LHCN-M2 (cell line): ENCODE data around the gene FABP2. TPM values are rescaled to one million over a fixed set of nuclear protein-coding genes. Genes with fewer than 3 reads are reported as not detected.
"Not testable (repeated sequence)": the region's sequence is repeated elsewhere in the genome, so short reads cannot be mapped to it uniquely, and the experiment has no call there.

Experiments used
- DNase-seq: peaks from one replicate; pipeline ENCODE4 v3.0.0-alpha.2; 2012; ENCODE audit warnings: low read depth
- total RNA-seq: library from RNA; depleted of rRNA; stranded (reverse); fragments of >200 nt; gene quantifications from 2 replicates; pipeline ENCODE4 v1.2.3, GENCODE V29; 2014

FABP2 gene
- total RNA-seq, 1 experiment from 2014 or later = not detected

DNA sequence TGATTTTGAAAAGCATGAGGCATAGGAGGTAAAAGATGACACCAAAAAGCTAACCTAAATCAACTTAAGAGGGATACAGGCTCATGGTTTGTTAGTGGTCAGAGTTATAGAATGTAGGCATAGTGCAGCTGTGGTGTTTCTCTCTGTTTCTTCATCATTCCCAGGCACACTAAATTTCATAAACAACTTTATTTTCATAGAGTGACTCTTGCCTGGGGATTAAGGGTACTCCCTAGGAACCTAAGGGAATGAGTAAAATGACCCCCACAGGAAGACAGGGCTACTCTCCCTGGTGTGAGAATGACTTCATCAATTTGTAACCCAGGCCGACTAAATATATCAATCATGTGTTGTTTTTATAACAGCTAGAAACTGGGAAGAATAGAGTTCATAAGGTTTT lies 11.1 kb downstream of the FABP2 start:
- peak; percentile 77 for DNase-seq

GRCh38 chr4:119307606-119308005 lies 14.3 kb downstream of the FABP2 start:
- no peak for DNase-seq

DNA sequence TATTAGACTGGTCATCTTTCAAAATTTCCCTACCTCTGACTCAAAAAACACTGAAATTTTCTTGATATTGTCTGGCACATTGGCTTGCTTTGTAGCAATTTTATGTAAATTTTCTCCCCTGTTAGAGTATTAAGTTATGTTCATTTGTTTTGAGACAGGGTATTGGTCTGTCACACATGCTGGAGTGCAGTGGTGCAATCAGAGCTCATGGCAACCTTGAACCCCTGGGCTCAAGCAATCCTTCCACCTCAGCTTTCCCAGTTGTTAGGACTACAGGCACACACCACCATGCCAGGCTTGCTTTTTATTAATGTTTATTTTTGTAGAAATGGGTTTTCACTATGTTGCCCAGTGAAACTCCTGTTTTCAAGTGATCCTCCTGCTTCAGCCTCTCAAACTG lies 17.5 kb downstream of the FABP2 start:
- no peak for DNase-seq

- no peak for DNase-seq
These were observed 18.2 kb downstream of the FABP2 start for GRCh38 chr4:119303587-119304305.

DNA sequence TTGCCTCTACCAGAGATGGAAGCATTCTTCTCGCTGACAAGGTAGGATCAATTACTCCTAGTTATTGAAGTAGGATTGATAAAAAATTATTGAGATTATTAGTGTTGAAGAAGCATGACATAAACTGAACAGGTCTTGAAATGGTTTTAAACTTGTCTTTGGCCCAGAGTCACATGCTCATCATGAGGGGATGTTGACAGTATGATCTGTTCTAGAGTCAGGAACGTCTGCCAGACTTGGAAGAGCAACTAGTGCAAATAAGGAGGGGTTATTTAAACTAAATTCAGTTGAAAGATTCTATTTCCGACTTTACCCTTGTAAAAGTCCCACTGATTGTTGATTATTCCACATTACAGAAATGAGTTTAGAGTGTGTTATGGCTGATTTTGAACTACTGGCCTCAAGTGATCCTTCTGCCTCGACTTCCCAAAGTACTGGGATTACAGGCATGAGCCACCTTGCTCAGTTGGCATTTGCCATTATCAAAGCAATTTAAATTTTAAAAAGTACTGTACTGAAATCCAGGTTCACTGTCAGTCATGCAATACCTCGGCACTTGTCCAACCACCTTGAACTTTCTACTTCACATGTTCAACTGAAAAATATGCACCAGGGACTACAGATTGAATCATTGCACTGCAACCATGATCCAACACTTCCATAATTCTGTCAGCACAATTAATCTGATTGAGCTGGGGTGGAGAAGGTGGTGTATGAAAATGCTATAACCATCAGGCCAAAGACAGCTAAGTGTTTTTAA lies 19.7 kb downstream of the FABP2 start:
- DNase-seq = no peak

GRCh38 chr4:119300101-119300978 lies 21.6 kb downstream of the FABP2 start:
- peak; percentile 92 for DNase-seq

DNA sequence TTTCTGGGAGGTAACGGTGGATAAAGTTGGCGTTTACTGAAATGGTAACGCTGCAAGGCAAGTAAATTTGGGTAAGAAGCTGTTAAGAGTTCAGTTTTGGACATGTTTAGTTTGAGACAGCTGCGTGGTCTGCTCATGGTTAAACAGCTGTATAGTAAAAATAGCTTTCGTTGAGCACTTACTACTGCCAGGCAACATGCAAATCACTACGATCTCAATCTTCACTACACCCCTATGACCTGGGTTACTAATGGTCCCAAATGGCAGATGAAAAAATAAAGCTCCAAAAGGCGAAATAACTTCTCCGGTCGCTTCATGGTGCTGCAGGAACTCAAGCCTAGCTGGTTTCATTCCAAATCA lies 22.2 kb downstream of the FABP2 start:
- peak; percentile 56 for DNase-seq

DNA sequence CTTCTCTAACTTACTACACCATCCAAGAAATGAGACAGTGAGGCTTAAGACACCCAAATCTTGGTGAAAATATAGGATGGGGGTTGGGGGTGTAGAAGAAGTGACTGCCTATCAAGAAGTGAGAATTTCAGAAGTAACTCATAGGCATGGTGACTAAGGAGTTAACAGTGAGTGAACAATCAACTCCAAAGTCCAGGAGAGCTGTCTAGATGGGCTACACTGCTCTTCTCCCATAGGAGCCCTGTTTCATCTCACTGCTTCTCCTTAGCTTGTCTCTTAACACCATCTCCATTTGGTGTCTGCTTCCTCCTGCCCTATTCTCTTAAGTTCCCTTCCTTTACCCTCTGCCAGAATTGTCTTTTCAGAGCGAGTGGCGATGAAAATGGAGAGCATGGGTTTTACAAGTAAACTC lies 22.7 kb downstream of the FABP2 start:
- peak; percentile 24 for DNase-seq

GRCh38 chr4:119297795-119298194 lies 24.1 kb downstream of the FABP2 start:
- DNase-seq = no peak

GRCh38 chr4:119296356-119296755 lies 25.6 kb downstream of the FABP2 start:
- no peak for DNase-seq

DNA sequence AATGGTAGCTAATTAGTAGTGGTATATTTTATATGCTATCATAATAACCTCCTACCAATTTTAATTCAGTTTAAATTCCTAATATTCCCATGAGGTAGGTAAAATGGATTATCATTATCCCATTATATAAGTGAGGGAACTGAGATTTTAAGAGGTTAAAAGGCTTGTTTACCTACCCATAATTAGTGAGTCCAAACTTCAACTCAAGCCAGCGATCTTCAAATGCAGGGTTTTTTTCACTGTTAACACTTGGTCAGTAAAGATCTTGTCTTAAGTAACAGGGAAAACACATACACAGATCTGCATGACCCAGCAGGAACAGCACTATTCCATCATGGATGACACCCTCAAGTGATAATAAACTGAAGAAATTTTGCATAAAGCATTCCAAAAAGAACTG lies 31.3 kb downstream of the FABP2 start:
- DNase-seq = no peak

DNA sequence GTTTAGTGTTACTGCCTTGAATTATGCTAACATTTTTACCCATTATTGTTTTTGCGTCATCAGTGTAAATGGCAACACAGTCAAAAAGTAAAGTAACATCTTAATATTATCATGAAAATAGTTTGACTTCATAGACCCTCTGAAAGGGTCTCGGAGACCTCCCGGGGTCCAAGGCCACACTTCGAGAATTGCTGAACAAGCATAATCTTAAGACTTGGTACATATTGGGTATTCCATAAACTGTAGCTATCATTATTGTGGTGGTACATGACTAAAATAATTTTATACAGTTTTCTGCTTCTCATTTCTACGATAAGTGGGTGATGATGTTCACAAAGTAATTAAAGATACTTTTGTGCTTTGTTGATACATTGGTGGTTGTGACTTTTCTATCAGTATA lies 32.6 kb downstream of the FABP2 start:
- no peak for DNase-seq

DNA sequence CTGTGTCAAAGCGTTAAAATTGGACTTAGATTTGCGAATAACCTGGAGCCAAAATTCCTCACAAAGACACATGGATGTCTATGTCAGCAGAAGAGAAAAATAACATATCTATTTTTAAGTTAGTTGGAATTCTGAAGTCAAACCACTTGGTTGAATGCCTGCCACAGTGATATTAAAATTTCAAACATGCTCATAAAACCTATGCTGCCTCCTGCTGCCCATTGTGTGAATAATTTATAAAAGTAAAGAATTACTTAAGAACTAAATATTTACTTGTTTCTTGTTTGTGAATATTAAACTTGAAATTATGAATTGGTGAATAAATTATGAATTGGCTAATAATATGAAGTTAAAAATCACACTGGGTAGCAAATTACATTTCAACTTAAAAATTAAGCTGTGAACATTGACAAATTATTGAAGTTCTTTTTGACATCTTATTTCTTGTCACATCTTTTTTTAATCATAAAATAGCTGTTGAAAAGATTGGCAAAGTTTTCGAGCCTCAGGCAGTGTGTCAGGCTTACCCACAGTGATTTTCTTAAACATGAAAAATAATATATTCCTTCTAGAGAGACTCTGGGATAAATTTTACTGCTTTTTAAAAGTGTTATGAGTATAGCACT lies 35.4 kb downstream of the FABP2 start:
- peak; percentile 79 for DNase-seq

DNA sequence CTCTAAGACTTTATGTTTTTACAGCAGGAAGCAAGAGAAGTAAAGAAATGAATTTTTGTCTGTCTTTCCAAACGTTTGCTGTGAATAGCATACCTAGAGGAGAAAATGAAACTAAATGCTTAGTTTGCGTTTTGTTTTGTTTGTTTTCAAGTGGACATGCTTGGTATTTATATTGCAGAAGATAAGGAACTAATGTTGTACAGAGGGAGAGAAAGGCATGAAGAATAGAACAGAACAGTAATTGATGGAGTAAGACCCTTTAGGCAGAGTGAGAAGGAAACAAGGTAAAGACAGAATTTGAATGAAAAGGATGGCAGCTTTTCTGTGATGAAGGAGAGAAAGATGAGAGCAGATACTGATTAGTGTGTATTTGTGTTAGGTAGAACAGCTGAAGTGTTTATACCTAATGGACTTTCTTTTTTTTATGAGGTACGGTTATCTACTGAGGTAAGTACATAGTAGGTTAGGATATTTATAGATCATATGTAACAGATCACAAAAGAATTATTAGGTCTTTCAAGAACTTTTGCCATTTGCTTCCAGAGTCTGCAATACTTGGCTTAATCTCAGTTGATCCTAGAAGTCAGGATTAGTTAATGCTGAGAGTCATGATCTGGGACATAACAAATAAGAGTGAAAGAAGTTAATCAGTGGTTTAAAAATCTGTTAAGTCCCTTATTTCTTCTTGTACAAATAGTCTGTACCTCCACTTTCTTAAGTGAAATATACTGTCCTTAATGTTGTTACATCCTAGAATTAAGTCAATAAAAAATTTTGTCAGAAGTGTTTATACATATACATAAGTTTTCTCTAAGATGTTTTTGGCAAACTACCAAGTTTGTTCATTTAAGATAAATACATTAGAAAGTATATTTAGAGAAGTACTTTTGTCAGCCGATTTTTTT lies 36.8 kb downstream of the FABP2 start:
- DNase-seq = peak; percentile 49

GRCh38 chr4:119281393-119281792 lies 40.5 kb downstream of the FABP2 start:
- no peak for DNase-seq

- DNase-seq = not testable (repeated sequence)
These were observed 42.0 kb downstream of the FABP2 start for GRCh38 chr4:119279945-119280344.

- DNase-seq = not testable (repeated sequence)
These were observed 42.4 kb downstream of the FABP2 start for GRCh38 chr4:119279541-119279940.

- no peak for DNase-seq
These were observed 50.4 kb downstream of the FABP2 start for GRCh38 chr4:119271361-119272085.

DNA sequence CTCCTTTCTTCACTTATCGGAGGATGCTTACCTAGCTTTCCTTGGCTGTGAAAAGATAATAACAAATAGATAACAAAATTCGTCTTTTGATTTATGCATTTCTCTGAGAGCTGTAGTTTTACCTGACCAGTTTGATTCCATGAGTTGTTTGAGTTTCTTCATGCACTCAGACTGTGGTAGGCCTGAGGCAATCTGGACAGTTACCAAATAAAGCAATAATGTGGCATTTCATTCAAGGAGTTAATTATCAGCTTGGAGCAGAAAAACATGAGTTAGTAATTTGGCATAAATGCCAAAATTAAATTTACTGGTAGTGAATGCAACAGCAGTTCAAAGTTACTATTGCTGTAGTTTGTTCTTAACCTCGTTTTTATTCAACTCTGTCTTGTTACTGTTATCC lies 53.5 kb downstream of the FABP2 start:
- no peak for DNase-seq
